AG04450 (cell line): ENCODE data around the gene HSD17B11. TPM values are rescaled to one million over a fixed set of nuclear protein-coding genes. Genes with fewer than 3 reads are reported as not detected.
"Not testable (repeated sequence)": the region's sequence is repeated elsewhere in the genome, so short reads cannot be mapped to it uniquely, and the experiment has no call there.

Source experiments
- CTCF ChIA-PET: fragments of 300-600, 350-600 bp; formaldehyde crosslinking; extraction: SDS; loops from one replicate; lab custom pipeline; 2022; ENCODE audit warnings: antibody characterized with exemption, inconsistent platforms; lab: Charles Lee
- POLR2A ChIA-PET: fragments of 350-600 bp; formaldehyde crosslinking; extraction: SDS; loops from one replicate; lab custom pipeline; 2021; ENCODE audit warnings: antibody characterized with exemption, inconsistent platforms; lab: Yijun Ruan, JAX
- DNase-seq: peaks from one replicate; pipeline ENCODE4 v3.0.0-alpha.2; 2011; ENCODE audit warnings: low read depth, low spot score
- H3K27ac ChIP-seq: one replicate; pipeline ENCODE4 v1.5.1; 2012; ENCODE audit warnings: low read depth, low read length, control low read depth
- H3K27me3 ChIP-seq: one replicate; pipeline ENCODE4 v1.6.0; 2012; ENCODE audit warnings: low read length; ENCODE audit not compliant: control insufficient read depth, insufficient read depth
- H3K4me3 ChIP-seq: 2 replicates; pipeline ENCODE4 v1.5.1; 2011; ENCODE audit warnings: mild to moderate bottlenecking, low read depth, low read length, control low read depth
- H3K9me3 ChIP-seq: 2 replicates; pipeline ENCODE4 v1.5.1; 2012; ENCODE audit warnings: low read length; ENCODE audit not compliant: control insufficient read depth, insufficient read depth
- polyA plus RNA-seq: library from polyadenylated mRNA; depleted of rRNA; stranded (reverse); fragments of >200 nt; gene quantifications from 2 replicates; pipeline ENCODE4 v1.2.3, GENCODE V29; 2011
- TF ChIP-seq, protein P1 (sequence below): IDR thresholded peaks from 2 replicates; pipeline ENCODE4 v1.5.1; 2011; ENCODE audit warnings: low read depth, low read length, control low read depth, inconsistent platforms

HSD17B11 gene
- polyA plus RNA-seq, 1 experiment = 49.7 TPM

DNA sequence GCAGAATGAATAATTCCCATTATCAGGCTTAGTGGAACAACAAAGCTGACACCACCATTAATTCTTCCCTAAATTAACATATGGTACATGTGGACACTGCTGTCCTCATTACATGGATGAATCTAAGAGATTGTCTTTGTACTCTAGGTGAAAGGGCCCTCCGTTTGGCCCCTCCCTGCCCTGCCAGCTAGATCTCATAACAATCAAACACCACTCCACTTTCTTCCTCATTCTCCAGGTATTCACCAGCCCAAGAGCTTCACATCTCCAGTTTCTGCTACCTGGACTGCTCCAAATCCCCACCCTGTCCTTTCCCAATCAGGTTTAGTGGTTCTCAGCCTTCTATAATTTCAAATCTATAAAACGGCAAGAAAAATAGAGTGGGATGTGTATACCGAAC is 3.8 kb downstream of the HSD17B11 start:
- TF ChIP-seq, protein P1, sequence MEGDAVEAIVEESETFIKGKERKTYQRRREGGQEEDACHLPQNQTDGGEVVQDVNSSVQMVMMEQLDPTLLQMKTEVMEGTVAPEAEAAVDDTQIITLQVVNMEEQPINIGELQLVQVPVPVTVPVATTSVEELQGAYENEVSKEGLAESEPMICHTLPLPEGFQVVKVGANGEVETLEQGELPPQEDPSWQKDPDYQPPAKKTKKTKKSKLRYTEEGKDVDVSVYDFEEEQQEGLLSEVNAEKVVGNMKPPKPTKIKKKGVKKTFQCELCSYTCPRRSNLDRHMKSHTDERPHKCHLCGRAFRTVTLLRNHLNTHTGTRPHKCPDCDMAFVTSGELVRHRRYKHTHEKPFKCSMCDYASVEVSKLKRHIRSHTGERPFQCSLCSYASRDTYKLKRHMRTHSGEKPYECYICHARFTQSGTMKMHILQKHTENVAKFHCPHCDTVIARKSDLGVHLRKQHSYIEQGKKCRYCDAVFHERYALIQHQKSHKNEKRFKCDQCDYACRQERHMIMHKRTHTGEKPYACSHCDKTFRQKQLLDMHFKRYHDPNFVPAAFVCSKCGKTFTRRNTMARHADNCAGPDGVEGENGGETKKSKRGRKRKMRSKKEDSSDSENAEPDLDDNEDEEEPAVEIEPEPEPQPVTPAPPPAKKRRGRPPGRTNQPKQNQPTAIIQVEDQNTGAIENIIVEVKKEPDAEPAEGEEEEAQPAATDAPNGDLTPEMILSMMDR = no peak
- POLR2A ChIA-PET = no interaction called here
- no peak for DNase-seq
- no peak overlapping the region for H3K27ac ChIP-seq
- peaks cover 3% of the 10 kb centered on the region for H3K9me3 ChIP-seq
- H3K4me3 ChIP-seq = no peak overlapping the region
- CTCF ChIA-PET = interaction anchor here (0.8 to 6.3 kb wide), 2 partner anchors 11 to 78 kb away, joined by 3 to 48 read pairs; no protein-coding TSS in a partner anchor
- no peaks in the 10 kb centered on the region for H3K27me3 ChIP-seq

- POLR2A ChIA-PET, H3K9me3 ChIP-seq: not testable (repeated sequence)
- CTCF ChIA-PET = interaction anchor here (1.1 kb wide), 1 partner anchor 9 kb away, joined by 3 read pairs; no protein-coding TSS in a partner anchor
These were observed 6.4 kb downstream of the HSD17B11 start for GRCh38 chr4:87384466-87385132.

DNA sequence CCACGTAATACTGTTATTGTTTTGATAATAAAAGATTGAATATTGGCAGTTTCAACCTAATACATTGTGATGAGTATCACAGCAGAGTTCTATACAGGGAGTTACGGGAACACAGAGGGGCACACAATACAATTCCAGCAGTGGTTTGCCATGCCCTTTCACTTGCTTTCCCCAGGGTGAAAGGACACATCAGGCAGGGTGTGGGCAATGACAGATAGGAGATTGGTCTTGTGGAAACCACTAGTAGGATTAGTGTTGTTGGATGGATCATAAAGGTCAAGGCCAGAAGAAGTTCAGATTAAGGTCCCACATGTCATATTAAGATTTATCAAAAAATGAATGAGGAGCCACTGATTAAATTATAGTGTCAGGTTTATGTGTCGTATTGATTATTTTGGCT is 8.1 kb downstream of the HSD17B11 start:
- no peak overlapping the region for H3K27ac ChIP-seq
- no peak for DNase-seq
- POLR2A ChIA-PET = no interaction called here
- TF ChIP-seq, protein P1 = no peak
- CTCF ChIA-PET = interaction anchor here (1.9 to 2.4 kb wide), 2 partner anchors 8 to 82 kb away, joined by 11 to 20 read pairs; partner anchors contain the start of gene HSD17B11
- H3K9me3 ChIP-seq = no peaks in the 10 kb centered on the region; the same call in 1 of the 2 replicates
- H3K4me3 ChIP-seq = no peak overlapping the region
- H3K27me3 ChIP-seq = no peaks in the 10 kb centered on the region

More at GRCh38 chr4:87384466-87385132, 6.4 kb downstream of the HSD17B11 start:
- DNase-seq, H3K27ac ChIP-seq, H3K4me3 ChIP-seq, H3K27me3 ChIP-seq: not testable (repeated sequence)

DNA sequence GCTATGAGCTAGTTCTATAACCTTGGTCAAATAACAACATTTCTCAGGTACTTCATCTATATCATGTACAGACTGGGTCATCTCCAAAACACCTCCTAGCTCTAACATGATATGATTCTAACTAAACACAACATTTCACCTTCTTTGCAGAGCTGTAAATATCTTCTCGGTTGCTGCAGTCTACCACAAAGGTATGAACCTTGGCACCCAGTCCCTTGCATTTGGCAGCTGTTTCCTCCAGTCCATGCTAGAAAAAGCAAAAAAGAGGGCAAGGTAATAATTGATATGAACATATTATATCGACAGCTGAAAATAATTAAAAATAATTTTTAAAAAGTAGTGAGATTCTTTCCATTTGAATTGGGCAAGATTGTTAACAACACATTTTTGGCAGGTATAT is 8.9 kb downstream of the HSD17B11 start:
- POLR2A ChIA-PET = no interaction called here
- Histone ChIP-seq H3K27me3 (no peaks in the 10 kb centered on the region), H3K27ac (no peak overlapping the region), H3K4me3 (no peak overlapping the region), H3K9me3 (no peaks in the 10 kb centered on the region; the same call in 1 of the 2 replicates)
- no peak for DNase-seq
- TF ChIP-seq, protein P1 = no peak
- CTCF ChIA-PET = interaction anchor here (1.9 to 2.4 kb wide), 2 partner anchors 9 to 83 kb away, joined by 11 to 20 read pairs; partner anchors contain the start of gene HSD17B11

- ChIA-PET POLR2A (no interaction called here), CTCF (interaction anchor here (0.9 to 6.5 kb wide), 4 partner anchors 10 to 89 kb away, joined by 3 to 109 read pairs (median 6); partner anchors contain the start of gene HSD17B11)
- TF ChIP-seq, protein P1 = no peak
- Histone ChIP-seq H3K27me3 (no peaks in the 10 kb centered on the region), H3K9me3 (no peaks in the 10 kb centered on the region), H3K4me3 (no peak overlapping the region), H3K27ac (no peak overlapping the region)
- no peak for DNase-seq
These were observed 13.2 kb downstream of the HSD17B11 start for GRCh38 chr4:87377816-87378215.
